HG03159 (cell line): Measurements from ENCODE around the gene DIDO1.
"Not testable (repeated sequence)": the region's sequence is repeated elsewhere in the genome, so short reads cannot be mapped to it uniquely, and the experiment has no call there.

Experiments used
- ATAC-seq: cut with Tn5 transposase; IDR thresholded peaks from one replicate; pipeline ENCODE4 v1.9.1; 2021; ENCODE audit warnings: mild to moderate bottlenecking, moderate library complexity; ENCODE audit not compliant: unreplicated experiment

The DIDO1 gene

GRCh38 chr20:62962891-62963613, 36.7 kb upstream of the DIDO1 start:
- ATAC-seq: no peak

GRCh38 chr20:62962221-62962879, 36.0 kb upstream of the DIDO1 start:
- no peak for ATAC-seq

- no peak for ATAC-seq
These were observed 35.5 kb upstream of the DIDO1 start for GRCh38 chr20:62961799-62962198.

GRCh38 chr20:62961310-62961783, 35.0 kb upstream of the DIDO1 start:
- ATAC-seq: no peak

- ATAC-seq: not testable (repeated sequence)
These were observed 34.4 kb upstream of the DIDO1 start for GRCh38 chr20:62960446-62961309.

- ATAC-seq: no peak
These were observed 33.7 kb upstream of the DIDO1 start for GRCh38 chr20:62959998-62960436.

- ATAC-seq: no peak
These were observed 33.0 kb upstream of the DIDO1 start for GRCh38 chr20:62959101-62959971.

GRCh38 chr20:62958388-62959100, 32.2 kb upstream of the DIDO1 start:
- ATAC-seq: no peak

GRCh38 chr20:62957136-62958117, 31.1 kb upstream of the DIDO1 start:
- no peak for ATAC-seq

GRCh38 chr20:62956387-62957135, 30.3 kb upstream of the DIDO1 start:
- ATAC-seq: no peak

GRCh38 chr20:62955519-62956386, 29.4 kb upstream of the DIDO1 start:
- ATAC-seq: no peak

GRCh38 chr20:62953839-62954703, 27.8 kb upstream of the DIDO1 start:
- peak; percentile 79 for ATAC-seq

- no peak for ATAC-seq
These were observed 26.9 kb upstream of the DIDO1 start for GRCh38 chr20:62952968-62953838.

- no peak for ATAC-seq
These were observed 26.2 kb upstream of the DIDO1 start, which contains the start of gene SLC17A9 for GRCh38 chr20:62952373-62952967. Gene SLC17A9, plus strand, starts transcription at chr20:62952709. Its CDS starts 122 bp downstream, at chr20:62952831.
